ENCODE results near the gene SMYD3. TPM values are rescaled to one million over a fixed set of nuclear protein-coding genes. Genes with fewer than 3 reads are reported as not detected.

SMYD3 gene
- total RNA-seq, 2 donors from 2014 or later, result 16.2 to 16.4 TPM

DNA sequence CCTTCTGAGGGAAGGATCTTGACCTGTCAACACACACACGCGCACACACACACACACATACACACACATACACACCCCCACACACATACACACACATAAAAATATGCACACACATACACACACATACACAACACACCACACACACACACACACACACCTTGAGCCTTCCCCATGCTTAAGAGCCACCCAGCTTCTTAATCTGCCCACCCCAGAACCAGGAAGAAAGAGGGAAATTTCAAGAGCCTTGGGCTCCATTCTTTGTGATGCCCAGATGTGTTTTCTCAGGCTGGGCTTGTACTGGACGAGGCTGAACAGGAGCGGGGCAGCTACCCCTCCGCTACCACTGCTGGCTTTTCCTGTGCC is 708.7 kb downstream of the SMYD3 start:
- DNase-seq, result no peak
- H3K9me3 ChIP-seq, result no peaks in the 10 kb centered on the region
- H3K27ac ChIP-seq, result no peak overlapping the region
- no peak overlapping the region for H3K4me3 ChIP-seq
- no peaks in the 10 kb centered on the region for H3K4me1 ChIP-seq
- intact Hi-C loops (cut with DNase I), result no loop called here
- no peaks in the 10 kb centered on the region for H3K27me3 ChIP-seq
- TF ChIP-seq CTCF (IDR thresholded peaks at IDR 0.05), result no peak
- no peaks in the 10 kb centered on the region for H3K36me3 ChIP-seq
- H3K9ac ChIP-seq (ENCODE audit: low read depth in 2 of 2, low read length in 2 of 2), result no peak overlapping the region

DNA sequence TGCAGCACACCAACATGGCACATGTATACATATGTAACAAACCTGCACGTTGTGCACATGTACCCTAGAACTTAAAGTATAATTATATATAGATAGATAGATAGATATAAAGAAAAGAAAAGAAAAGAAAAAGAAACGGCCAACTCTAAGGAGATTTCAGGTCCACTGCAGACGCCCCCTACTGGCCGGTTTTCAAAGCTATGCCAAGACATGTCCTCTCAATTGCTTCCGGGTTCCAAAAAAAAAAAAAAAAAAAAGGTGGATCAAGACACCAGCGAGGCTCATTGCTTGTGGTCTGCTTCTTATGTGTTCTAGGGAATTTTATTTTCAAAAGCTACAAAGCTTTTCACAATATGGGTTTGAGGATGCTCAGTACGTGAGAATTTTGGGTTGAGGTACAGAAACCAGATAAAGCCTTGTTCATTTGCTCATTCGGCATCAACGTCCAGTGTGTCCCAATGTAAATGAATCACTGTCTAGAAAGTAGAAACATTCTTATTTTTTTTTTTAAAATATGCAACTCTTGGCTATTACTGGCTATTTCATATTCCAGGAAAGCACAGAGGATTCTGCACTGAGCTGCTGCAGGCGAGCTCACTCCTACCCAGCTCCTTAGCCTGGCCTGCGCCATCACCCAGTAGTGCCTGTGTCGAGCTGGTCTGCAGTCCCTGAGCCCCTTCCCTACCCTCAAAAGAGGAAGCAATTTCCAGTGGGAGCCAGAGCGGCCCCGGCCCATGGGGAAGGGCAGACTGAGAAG is 709.3 kb downstream of the SMYD3 start:
- H3K4me3 ChIP-seq, result no peak overlapping the region
- no peak overlapping the region for H3K9ac ChIP-seq (ENCODE audit: low read depth in 2 of 2, low read length in 2 of 2)
- H3K9me3 ChIP-seq, result no peaks in the 10 kb centered on the region
- intact Hi-C loops (cut with DNase I), result no loop called here
- no peaks in the 10 kb centered on the region for H3K27me3 ChIP-seq
- no peaks in the 10 kb centered on the region for H3K36me3 ChIP-seq
- H3K4me1 ChIP-seq, result no peaks in the 10 kb centered on the region
- no peak for TF ChIP-seq CTCF (IDR thresholded peaks at IDR 0.05)
- H3K27ac ChIP-seq, result no peak overlapping the region
- no peak for DNase-seq

DNA sequence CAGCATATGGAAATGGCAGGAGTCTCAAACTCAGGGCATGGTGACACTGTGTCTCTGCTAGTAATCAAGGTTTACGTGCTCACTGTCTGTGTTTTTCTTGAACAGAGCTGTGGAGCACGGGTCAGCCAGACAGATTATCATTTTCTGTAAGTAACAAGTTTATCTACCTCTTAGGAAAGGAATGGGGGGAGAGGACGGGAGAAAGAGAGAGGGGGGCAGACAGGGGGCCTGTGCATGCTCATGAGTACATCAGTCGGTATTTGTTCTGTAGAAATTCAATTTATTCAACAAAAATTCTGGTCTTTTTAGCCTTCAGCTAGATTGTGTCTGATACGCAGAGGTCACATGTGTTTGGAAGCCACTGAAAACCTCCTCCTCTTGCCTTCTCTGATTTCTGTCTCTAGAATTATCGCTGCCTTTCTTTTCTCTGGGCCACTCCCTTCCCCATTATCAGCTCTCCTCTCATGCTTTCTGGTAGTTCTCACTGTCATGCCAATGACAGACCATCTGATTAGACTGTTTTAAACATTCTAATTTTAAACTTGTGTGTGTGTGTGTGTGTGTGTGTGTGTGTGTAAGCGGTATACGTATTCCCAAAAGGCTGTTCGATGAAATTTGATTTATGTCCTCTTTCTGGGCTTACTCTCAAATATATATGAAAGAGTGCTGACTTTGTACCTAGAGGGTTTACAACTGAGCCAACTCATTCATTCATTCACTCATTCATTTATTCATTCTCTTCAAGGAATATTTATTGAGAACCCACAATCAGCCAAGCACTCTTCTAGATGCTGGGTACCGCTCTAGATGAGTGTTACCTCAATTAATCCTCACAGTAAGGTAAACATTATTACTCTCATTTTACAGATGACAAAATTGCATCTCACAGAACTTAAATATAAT is 715.4 kb downstream of the SMYD3 start:
- intact Hi-C loops (cut with DNase I), result no loop called here

GRCh38 chr1:245790441-245790840 is 716.6 kb downstream of the SMYD3 start:
- Histone ChIP-seq H3K27me3 (no peaks in the 10 kb centered on the region), H3K9ac (ENCODE audit: low read depth in 2 of 2, low read length in 2 of 2) (no peak overlapping the region), H3K4me1 (no peaks in the 10 kb centered on the region), H3K36me3 (no peaks in the 10 kb centered on the region), H3K4me3 (no peak overlapping the region), H3K27ac (no peak overlapping the region), H3K9me3 (no peaks in the 10 kb centered on the region)
- intact Hi-C loops (cut with DNase I), result no loop called here
- no peak for TF ChIP-seq CTCF (IDR thresholded peaks at IDR 0.05)
- DNase-seq, result no peak

More for the DNA sequence above, 715.4 kb downstream of the SMYD3 start:
- no peaks in the 10 kb centered on the region for H3K4me1 ChIP-seq
- no peak for DNase-seq
- no peak overlapping the region for H3K27ac ChIP-seq
- no peak overlapping the region for H3K4me3 ChIP-seq
- no peak for TF ChIP-seq CTCF (IDR thresholded peaks at IDR 0.05)
- no peak overlapping the region for H3K9ac ChIP-seq (ENCODE audit: low read depth in 2 of 2, low read length in 2 of 2)
- no peaks in the 10 kb centered on the region for H3K27me3 ChIP-seq
- no peaks in the 10 kb centered on the region for H3K9me3 ChIP-seq
- no peaks in the 10 kb centered on the region for H3K36me3 ChIP-seq

DNA sequence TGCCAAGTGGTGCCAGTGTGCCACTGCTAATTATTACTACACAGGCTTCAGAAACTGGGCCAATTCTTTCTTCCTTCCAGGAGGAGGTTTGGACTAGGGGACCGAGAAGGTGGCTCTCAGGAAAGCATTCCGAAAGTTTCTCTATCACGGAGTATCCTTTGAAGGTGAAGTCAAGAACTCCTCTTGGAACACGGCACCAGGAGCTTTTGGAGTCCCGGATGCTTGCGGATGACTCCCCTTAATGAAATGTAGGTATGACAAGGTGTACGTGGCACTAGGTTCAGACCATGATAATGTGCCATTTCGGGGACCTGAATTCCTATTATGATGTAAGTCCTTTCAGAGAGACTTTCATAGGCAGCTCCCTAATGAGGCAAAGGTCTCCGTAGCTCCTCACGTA is 718.2 kb downstream of the SMYD3 start:
- no peak for TF ChIP-seq CTCF (IDR thresholded peaks at IDR 0.05)
- no peak overlapping the region for H3K4me3 ChIP-seq
- no peaks in the 10 kb centered on the region for H3K4me1 ChIP-seq
- DNase-seq, result no peak
- H3K27ac ChIP-seq, result no peak overlapping the region
- no peaks in the 10 kb centered on the region for H3K36me3 ChIP-seq
- intact Hi-C loops (cut with DNase I), result no loop called here
- no peaks in the 10 kb centered on the region for H3K27me3 ChIP-seq
- H3K9ac ChIP-seq (ENCODE audit: low read depth in 2 of 2, low read length in 2 of 2), result no peak overlapping the region
- H3K9me3 ChIP-seq, result no peaks in the 10 kb centered on the region
